Stimulated activated naive CD8-positive, alpha-beta T cell treated with anti-CD3 and anti-CD28 coated beads, Interleukin-15, Interleukin-2, amounts not matched to agents 100 ng/mL and 50 ng/mL, for 24 hours (primary cell): ENCODE results near the gene SMURF1.

Experiments
- H3K27ac Mint-ChIP-seq: one replicate; pipeline ENCODE4 v1.8.0; 2021; ENCODE audit warnings: mild to moderate bottlenecking, mixed read lengths
- H3K27me3 Mint-ChIP-seq: one replicate; pipeline ENCODE4 v1.8.0; 2021; ENCODE audit warnings: mixed read lengths
- H3K36me3 Mint-ChIP-seq: one replicate; pipeline ENCODE4 v1.8.0; 2021; ENCODE audit warnings: low read depth, mixed read lengths
- H3K4me1 Mint-ChIP-seq: one replicate; pipeline ENCODE4 v1.8.0; 2021; ENCODE audit warnings: low read depth, mixed read lengths
- H3K4me3 Mint-ChIP-seq: one replicate; pipeline ENCODE4 v1.8.0; 2021; ENCODE audit warnings: mild to moderate bottlenecking, mixed read lengths
- H3K9me3 Mint-ChIP-seq: one replicate; pipeline ENCODE4 v1.8.0; 2021; ENCODE audit warnings: mixed read lengths

The SMURF1 gene

GRCh38 chr7:99099499-99100077 is 44.3 kb downstream of the SMURF1 start:
- H3K27me3 Mint-ChIP-seq, result no peaks in the 10 kb centered on the region
- H3K4me3 Mint-ChIP-seq, result no peak overlapping the region
- peaks cover 24% of the 10 kb centered on the region for H3K36me3 Mint-ChIP-seq
- peaks cover 13% of the 10 kb centered on the region for H3K9me3 Mint-ChIP-seq
- peaks cover 51% of the 10 kb centered on the region for H3K4me1 Mint-ChIP-seq
- no peak overlapping the region for H3K27ac Mint-ChIP-seq

- no peak overlapping the region for H3K4me3 Mint-ChIP-seq
- no peaks in the 10 kb centered on the region for H3K27me3 Mint-ChIP-seq
- H3K4me1 Mint-ChIP-seq, result peaks cover 45% of the 10 kb centered on the region
- peaks cover 24% of the 10 kb centered on the region for H3K36me3 Mint-ChIP-seq
- H3K27ac Mint-ChIP-seq, result no peak overlapping the region
- peaks cover 13% of the 10 kb centered on the region for H3K9me3 Mint-ChIP-seq
These were observed 44.9 kb downstream of the SMURF1 start for GRCh38 chr7:99098824-99099498.

DNA sequence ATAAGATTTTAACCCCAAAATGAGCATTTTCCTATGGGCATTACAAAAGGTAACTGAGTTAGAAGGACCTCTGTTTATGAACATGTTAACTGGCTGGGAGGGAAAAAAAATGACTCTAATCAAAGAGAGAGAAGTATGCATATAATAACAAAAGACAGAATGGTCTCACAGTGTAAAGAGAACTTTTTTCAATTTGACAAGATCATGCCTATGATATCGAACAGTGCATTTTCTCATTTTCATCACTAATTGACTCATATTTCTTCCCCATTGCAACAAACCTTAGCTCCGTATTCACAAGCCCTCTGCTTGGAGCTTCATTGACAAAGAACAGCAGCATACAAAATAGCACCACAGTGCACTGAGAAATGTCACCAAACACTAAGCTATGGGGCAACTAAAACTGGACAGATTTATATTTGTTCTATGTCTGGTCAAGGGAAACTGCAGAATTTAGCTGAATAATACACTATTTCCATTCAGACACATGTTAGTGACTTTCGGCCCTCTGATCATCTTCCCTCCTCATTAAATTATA is 45.6 kb downstream of the SMURF1 start:
- no peak overlapping the region for H3K4me3 Mint-ChIP-seq
- peaks cover 39% of the 10 kb centered on the region for H3K4me1 Mint-ChIP-seq
- no peak overlapping the region for H3K27ac Mint-ChIP-seq
- H3K36me3 Mint-ChIP-seq, result peaks cover 24% of the 10 kb centered on the region
- no peaks in the 10 kb centered on the region for H3K27me3 Mint-ChIP-seq
- peaks cover 13% of the 10 kb centered on the region for H3K9me3 Mint-ChIP-seq

DNA sequence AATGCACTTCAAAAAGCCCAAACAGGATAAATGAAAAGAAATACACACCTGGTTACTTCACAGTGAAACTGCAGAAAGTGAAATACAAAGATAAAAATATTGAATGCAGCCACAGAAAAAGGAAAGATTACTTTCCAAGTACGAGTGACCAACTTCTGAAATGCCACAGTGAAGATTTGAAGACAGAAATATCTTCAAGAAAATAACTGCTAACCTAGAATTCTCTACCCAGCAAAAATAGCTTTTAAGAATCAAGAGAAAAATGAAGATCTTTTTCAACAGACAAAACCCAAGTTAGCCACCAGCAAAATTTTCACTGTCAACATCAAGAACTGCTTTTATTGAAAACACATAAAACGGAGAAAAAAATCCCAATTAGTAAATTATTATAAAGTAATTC is 46.2 kb downstream of the SMURF1 start:
- peaks cover 33% of the 10 kb centered on the region for H3K4me1 Mint-ChIP-seq
- no peak overlapping the region for H3K27ac Mint-ChIP-seq
- H3K4me3 Mint-ChIP-seq, result no peak overlapping the region
- peaks cover 13% of the 10 kb centered on the region for H3K9me3 Mint-ChIP-seq
- no peaks in the 10 kb centered on the region for H3K27me3 Mint-ChIP-seq
- peaks cover 24% of the 10 kb centered on the region for H3K36me3 Mint-ChIP-seq

DNA sequence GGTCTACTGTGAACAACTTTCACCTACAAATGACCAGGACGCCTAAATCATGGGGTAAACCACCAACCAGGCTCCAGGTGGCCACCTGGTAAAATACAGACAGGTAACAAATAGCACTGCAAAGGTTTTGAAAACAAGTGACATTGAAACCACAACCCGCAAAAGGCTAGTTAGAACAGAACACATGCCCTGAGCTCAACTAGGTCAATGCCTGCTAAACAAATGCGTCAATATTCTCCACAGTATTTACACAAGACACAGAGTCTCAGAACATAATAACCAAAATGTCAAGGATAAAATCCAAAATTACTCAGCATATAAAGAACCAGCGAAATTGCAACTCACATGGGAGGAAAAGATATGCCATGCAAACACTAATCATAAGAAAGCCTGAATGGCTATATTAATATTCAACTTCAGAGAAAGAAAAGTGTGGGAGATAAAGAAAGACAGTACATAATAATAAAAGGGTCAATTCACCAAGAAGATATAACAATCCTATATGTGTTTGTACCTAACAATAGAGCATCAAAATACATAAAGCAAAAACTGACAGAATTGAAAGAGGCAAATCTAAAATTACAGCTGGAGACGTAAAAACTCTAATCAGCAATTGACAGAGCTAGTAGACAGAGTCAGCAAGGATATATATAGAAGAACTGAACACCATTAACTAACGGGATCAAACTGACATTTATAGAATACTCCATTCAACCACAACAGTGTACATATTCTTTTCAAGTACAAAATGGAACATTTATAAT is 47.6 kb downstream of the SMURF1 start:
- peaks cover 13% of the 10 kb centered on the region for H3K9me3 Mint-ChIP-seq
- H3K4me1 Mint-ChIP-seq, result peaks cover 31% of the 10 kb centered on the region
- H3K27me3 Mint-ChIP-seq, result no peaks in the 10 kb centered on the region
- H3K27ac Mint-ChIP-seq, result no peak overlapping the region
- H3K36me3 Mint-ChIP-seq, result peaks cover 24% of the 10 kb centered on the region
- H3K4me3 Mint-ChIP-seq, result no peak overlapping the region

DNA sequence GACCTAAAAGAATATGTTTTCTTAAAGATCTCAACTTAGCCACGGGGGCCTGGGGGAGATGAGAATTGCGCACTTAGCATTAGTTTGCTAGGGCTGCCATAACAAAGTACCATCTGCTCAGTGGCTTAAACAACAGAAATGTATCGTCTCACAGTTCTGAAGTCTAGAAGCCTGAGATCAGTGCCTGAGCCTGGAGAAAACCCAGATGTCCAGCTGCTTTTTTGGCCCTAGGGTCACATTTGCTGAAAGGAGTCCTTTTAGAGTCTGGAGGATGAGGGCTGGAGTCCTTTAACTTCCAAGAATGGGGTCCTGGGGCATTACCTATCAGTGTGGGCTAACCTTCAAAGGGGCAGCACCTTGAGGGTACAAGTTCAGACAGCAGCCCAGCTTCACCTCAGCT is 48.2 kb downstream of the SMURF1 start:
- no peak overlapping the region for H3K27ac Mint-ChIP-seq
- H3K4me3 Mint-ChIP-seq, result no peak overlapping the region
- peaks cover 23% of the 10 kb centered on the region for H3K36me3 Mint-ChIP-seq
- H3K27me3 Mint-ChIP-seq, result no peaks in the 10 kb centered on the region
- peaks cover 13% of the 10 kb centered on the region for H3K9me3 Mint-ChIP-seq
- peaks cover 31% of the 10 kb centered on the region for H3K4me1 Mint-ChIP-seq

- H3K4me1 Mint-ChIP-seq, result peaks cover 25% of the 10 kb centered on the region
These were observed 49.5 kb downstream of the SMURF1 start for GRCh38 chr7:99094401-99094800.

DNA sequence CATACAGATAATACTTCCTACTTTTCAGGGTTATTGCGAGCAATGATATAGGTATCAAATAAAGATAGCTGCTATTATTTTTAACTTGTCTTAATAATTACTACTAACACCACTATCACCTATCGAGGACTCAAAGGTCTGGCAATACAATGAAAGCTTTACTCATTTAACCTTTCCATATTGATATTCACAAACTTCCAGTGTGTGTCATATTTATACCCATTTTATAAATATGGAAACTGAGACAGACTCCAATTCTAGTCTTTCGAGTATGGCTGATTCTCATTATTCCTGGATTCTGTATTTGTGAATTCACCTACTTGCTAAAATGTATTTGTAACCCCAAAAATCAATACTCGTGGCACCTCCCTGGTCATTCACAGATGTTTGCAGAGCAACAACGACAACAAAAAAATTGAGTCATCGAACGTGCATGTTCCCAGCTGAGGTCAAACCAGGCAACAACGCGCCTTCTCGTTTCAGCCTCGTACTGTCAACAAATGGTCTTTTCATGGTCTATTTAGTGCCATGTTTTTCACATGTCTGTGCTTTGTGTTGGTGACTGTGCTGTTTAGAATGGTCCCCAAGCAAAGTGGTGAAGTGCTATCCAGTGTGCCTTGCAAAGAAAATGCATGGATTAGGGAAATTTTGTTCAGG is 51.7 kb downstream of the SMURF1 start:
- Mint-ChIP-seq H3K36me3 (peaks cover 5% of the 10 kb centered on the region), H3K27ac (no peak overlapping the region), H3K4me1 (peaks cover 10% of the 10 kb centered on the region), H3K27me3 (no peaks in the 10 kb centered on the region), H3K9me3 (no peaks in the 10 kb centered on the region), H3K4me3 (no peak overlapping the region)

More at GRCh38 chr7:99094401-99094800, 49.5 kb downstream of the SMURF1 start:
- H3K4me3 Mint-ChIP-seq, result no peak overlapping the region
- H3K9me3 Mint-ChIP-seq, result peaks cover 13% of the 10 kb centered on the region
- H3K27ac Mint-ChIP-seq, result no peak overlapping the region
- peaks cover 14% of the 10 kb centered on the region for H3K36me3 Mint-ChIP-seq
- H3K27me3 Mint-ChIP-seq, result no peaks in the 10 kb centered on the region

GRCh38 chr7:99090771-99091542 is 53.0 kb downstream of the SMURF1 start:
- Mint-ChIP-seq H3K9me3 (no peaks in the 10 kb centered on the region), H3K4me1 (peaks cover 4% of the 10 kb centered on the region), H3K36me3 (peaks cover 12% of the 10 kb centered on the region), H3K27me3 (no peaks in the 10 kb centered on the region), H3K27ac (no peak overlapping the region), H3K4me3 (no peak overlapping the region)

GRCh38 chr7:99089914-99090629 is 53.8 kb downstream of the SMURF1 start:
- Mint-ChIP-seq H3K4me1 (peaks cover 7% of the 10 kb centered on the region), H3K36me3 (peaks cover 12% of the 10 kb centered on the region), H3K4me3 (no peak overlapping the region), H3K27ac (no peak overlapping the region), H3K9me3 (no peaks in the 10 kb centered on the region), H3K27me3 (no peaks in the 10 kb centered on the region)

DNA sequence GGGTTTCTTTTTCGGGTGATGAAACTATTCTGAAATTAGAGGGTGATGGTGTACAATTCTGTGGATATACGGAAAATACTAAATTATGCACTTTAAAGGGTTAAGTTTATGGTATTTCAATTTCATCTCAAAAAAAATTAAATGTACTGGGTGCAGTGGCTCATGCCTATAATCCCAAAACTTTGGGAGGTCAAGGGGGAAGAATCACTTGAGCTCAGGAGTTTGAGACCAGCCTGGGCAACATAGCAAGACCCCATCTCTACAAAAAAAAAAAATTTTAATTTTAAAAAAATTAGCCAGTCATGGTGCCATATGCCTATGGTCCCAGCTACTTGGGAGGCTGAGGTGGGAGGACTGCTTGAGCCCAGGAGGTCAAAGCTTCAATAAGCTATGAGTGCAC is 57.0 kb downstream of the SMURF1 start:
- H3K4me1 Mint-ChIP-seq, result peaks cover 19% of the 10 kb centered on the region
- H3K4me3 Mint-ChIP-seq, result no peak overlapping the region
- H3K27me3 Mint-ChIP-seq, result no peaks in the 10 kb centered on the region
- no peak overlapping the region for H3K27ac Mint-ChIP-seq
- peaks cover 12% of the 10 kb centered on the region for H3K36me3 Mint-ChIP-seq
- H3K9me3 Mint-ChIP-seq, result no peaks in the 10 kb centered on the region

DNA sequence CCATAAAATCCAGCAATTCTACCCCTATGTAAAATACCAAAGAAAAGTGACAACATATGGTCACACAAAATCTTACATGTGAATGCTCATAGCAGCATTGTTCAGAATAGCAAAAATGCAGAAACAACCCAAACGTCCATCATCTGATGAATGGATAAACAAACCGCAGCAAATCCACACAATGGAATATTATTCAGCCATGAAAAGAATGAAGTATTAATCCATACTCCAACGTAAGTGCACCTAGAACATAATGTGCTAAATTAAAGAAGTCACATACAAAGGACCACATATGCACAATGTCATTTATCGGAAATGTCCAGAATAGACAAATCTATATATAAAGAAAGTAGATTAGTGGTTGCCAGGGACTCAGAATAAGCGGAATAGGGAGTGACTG is 57.4 kb downstream of the SMURF1 start:
- H3K4me1 Mint-ChIP-seq, result peaks cover 19% of the 10 kb centered on the region
- H3K36me3 Mint-ChIP-seq, result peaks cover 12% of the 10 kb centered on the region
- H3K4me3 Mint-ChIP-seq, result no peak overlapping the region
- H3K27me3 Mint-ChIP-seq, result no peaks in the 10 kb centered on the region
- H3K9me3 Mint-ChIP-seq, result no peaks in the 10 kb centered on the region
- H3K27ac Mint-ChIP-seq, result no peak overlapping the region

GRCh38 chr7:99083733-99084132 is 60.2 kb downstream of the SMURF1 start:
- Mint-ChIP-seq H3K4me1 (peaks cover 37% of the 10 kb centered on the region), H3K4me3 (no peak overlapping the region), H3K9me3 (no peaks in the 10 kb centered on the region), H3K27me3 (no peaks in the 10 kb centered on the region), H3K27ac (no peak overlapping the region), H3K36me3 (peaks cover 12% of the 10 kb centered on the region)
